H9 (cell line): Measurements from ENCODE around the gene SLC37A4. TPM values are rescaled to one million over a fixed set of nuclear protein-coding genes. Genes with fewer than 3 reads are reported as not detected.

Source experiments
- DNase-seq: peaks from one replicate; pipeline ENCODE4 v3.0.0-alpha.2; 2017
- H2AFZ ChIP-seq: one replicate; pipeline ENCODE4 v1.6.1; 2013; ENCODE audit warnings: mild to moderate bottlenecking, low read length, control low read depth, moderate library complexity
- H2AK5ac ChIP-seq: 2 replicates; pipeline ENCODE4 v1.6.1; 2013; ENCODE audit warnings: low read length, control low read depth, mixed read lengths; ENCODE audit not compliant: insufficient read length
- H2BK120ac ChIP-seq: one replicate; pipeline ENCODE4 v1.6.1; 2013; ENCODE audit warnings: low read depth, mild to moderate bottlenecking, low read length, control low read depth, inconsistent platforms; ENCODE audit not compliant: poor library complexity, severe bottlenecking
- H2BK12ac ChIP-seq: 2 replicates; pipeline ENCODE4 v1.6.1; 2013; ENCODE audit warnings: low read length, control low read depth, mixed read lengths, low read depth; ENCODE audit not compliant: insufficient read length
- H2BK15ac ChIP-seq: 2 replicates; pipeline ENCODE4 v1.6.1; 2013; ENCODE audit warnings: low read depth, low read length, control low read depth
- H2BK20ac ChIP-seq: one replicate; pipeline ENCODE4 v1.6.1; 2013; ENCODE audit warnings: low read depth, mild to moderate bottlenecking, low read length, control low read depth, inconsistent platforms; ENCODE audit not compliant: poor library complexity, severe bottlenecking
- H2BK5ac ChIP-seq: 2 replicates; pipeline ENCODE4 v1.6.1; 2013; ENCODE audit warnings: low read length, control low read depth, mixed read lengths; ENCODE audit not compliant: insufficient read length
- H3K14ac ChIP-seq: 2 replicates; pipeline ENCODE4 v1.6.1; 2013; ENCODE audit warnings: low read length, control low read depth; ENCODE audit not compliant: insufficient read depth
- H3K18ac ChIP-seq: 2 replicates; pipeline ENCODE4 v1.6.1; 2013; ENCODE audit warnings: low read depth, mild to moderate bottlenecking, mixed read lengths, low read length, control low read depth; ENCODE audit not compliant: insufficient read length
- H3K23ac ChIP-seq: 2 replicates; pipeline ENCODE4 v1.6.1; 2013; ENCODE audit warnings: low read length, control low read depth, mixed read lengths, low read depth; ENCODE audit not compliant: insufficient read length
- H3K23me2 ChIP-seq: 2 replicates; pipeline ENCODE4 v1.6.1; 2013; ENCODE audit warnings: low read depth, mild to moderate bottlenecking, mixed read lengths, low read length, control low read depth; ENCODE audit not compliant: insufficient read length, poor library complexity, severe bottlenecking
- H3K27ac ChIP-seq: 2 replicates; pipeline ENCODE4 v1.5.1; 2013; ENCODE audit warnings: low read length, control low read depth, mixed read lengths, low read depth; ENCODE audit not compliant: insufficient read length
- H3K27me3 ChIP-seq: 2 replicates; pipeline ENCODE4 v1.6.1; 2013; ENCODE audit warnings: low read length, control low read depth, inconsistent platforms; ENCODE audit not compliant: insufficient read depth
- H3K4ac ChIP-seq: 2 replicates; pipeline ENCODE4 v1.6.1; 2013; ENCODE audit warnings: low read depth, mild to moderate bottlenecking, control low read depth, inconsistent platforms, low read length, moderate library complexity
- H3K4me1 ChIP-seq: 2 replicates; pipeline ENCODE4 v1.6.1; 2013; ENCODE audit warnings: low read length, control low read depth, inconsistent platforms; ENCODE audit not compliant: insufficient read depth
- H3K4me2 ChIP-seq: 2 replicates; pipeline ENCODE4 v1.6.1; 2013; ENCODE audit warnings: low read length, control low read depth, mixed read lengths; ENCODE audit not compliant: insufficient read length, insufficient read depth
- H3K56ac ChIP-seq: 2 replicates; pipeline ENCODE4 v1.6.1; 2013; ENCODE audit warnings: low read depth, mild to moderate bottlenecking, mixed read lengths, low read length, control low read depth; ENCODE audit not compliant: insufficient read length
- H3K79me1 ChIP-seq: 2 replicates; pipeline ENCODE4 v1.6.1; 2013; ENCODE audit warnings: low read depth, mild to moderate bottlenecking, moderate library complexity, low read length, control low read depth, inconsistent platforms; ENCODE audit not compliant: insufficient read depth, poor library complexity, severe bottlenecking
- H3K79me2 ChIP-seq: 2 replicates; pipeline ENCODE4 v1.6.1; 2013; ENCODE audit warnings: low read length, control low read depth, inconsistent platforms; ENCODE audit not compliant: insufficient read depth
- H3K9ac ChIP-seq: 2 replicates; pipeline ENCODE4 v1.6.1; 2013; ENCODE audit warnings: low read length, control low read depth, mixed read lengths; ENCODE audit not compliant: insufficient read length; ENCODE audit errors: extremely low read depth
- H3K9me3 ChIP-seq: one replicate; pipeline ENCODE4 v1.6.1; 2013; ENCODE audit warnings: low read depth, low read length, inconsistent platforms; ENCODE audit not compliant: control insufficient read depth
- H3T11ph ChIP-seq: one replicate; pipeline ENCODE4 v1.6.1; 2013; ENCODE audit warnings: mild to moderate bottlenecking, low read length, control low read depth, inconsistent platforms
- H4K20me1 ChIP-seq: one replicate; pipeline ENCODE4 v1.6.1; 2013; ENCODE audit not compliant: control insufficient read depth, insufficient read length, insufficient read depth
- H4K5ac ChIP-seq: 2 replicates; pipeline ENCODE4 v1.6.1; 2013; ENCODE audit warnings: low read depth, mild to moderate bottlenecking, mixed read lengths, low read length, control low read depth; ENCODE audit not compliant: insufficient read length
- H4K8ac ChIP-seq: replicated peaks from 2 replicates; pipeline ENCODE4 v1.6.1; 2013; ENCODE audit warnings: low read length, control low read depth, mixed read lengths, low read depth; ENCODE audit not compliant: insufficient read length
- H4K91ac ChIP-seq: 2 replicates; pipeline ENCODE4 v1.6.1; 2013; ENCODE audit warnings: low read depth, mild to moderate bottlenecking, moderate library complexity, mixed read lengths, low read length, control low read depth; ENCODE audit not compliant: insufficient read length
- H3K27ac Mint-ChIP-seq, 3 experiments: 2 replicates in 2 of 3; 3 replicates in 1 of 3; pipeline ENCODE4 v1.8.0; 2020 to 2021; ENCODE audit warnings: mixed read lengths in 3 of 3, mild to moderate bottlenecking in 1 of 3, moderate library complexity in 1 of 3
- H3K27me3 Mint-ChIP-seq: 2 replicates; pipeline ENCODE4 v1.8.0; 2021; ENCODE audit warnings: low read depth, mild to moderate bottlenecking, moderate library complexity, mixed read lengths
- H3K36me3 Mint-ChIP-seq, 3 experiments: 2 replicates in 2 of 3; 3 replicates in 1 of 3; pipeline ENCODE4 v1.8.0; 2020 to 2021; ENCODE audit warnings: low read depth in 3 of 3, mixed read lengths in 3 of 3; ENCODE audit not compliant: insufficient read depth in 1 of 3
- H3K4me1 Mint-ChIP-seq, 2 experiments: 2 replicates each; pipeline ENCODE4 v1.8.0; 2020; ENCODE audit warnings: mixed read lengths in 2 of 2
- H3K4me3 Mint-ChIP-seq, 2 experiments: 2 replicates in 1 of 2; 3 replicates in 1 of 2; pipeline ENCODE4 v1.8.0; 2020 to 2021; ENCODE audit warnings: mild to moderate bottlenecking in 2 of 2, mixed read lengths in 2 of 2, moderate library complexity in 1 of 2
- H3K9me3 Mint-ChIP-seq, 2 experiments: 2 replicates in 1 of 2; 3 replicates in 1 of 2; pipeline ENCODE4 v1.8.0; 2020; ENCODE audit warnings: mild to moderate bottlenecking in 2 of 2, mixed read lengths in 2 of 2, moderate library complexity in 1 of 2
- WGBS: extraction: QIAGEN DNeasy Blood & Tissue Kit; methylation state at CpG from one replicate; pipeline ENCODE4 v1.1.7; 2013; ENCODE audit warnings: missing lambda C conversion rate, low lambda C conversion rate, mixed read lengths; ENCODE audit not compliant: insufficient read length; ENCODE audit errors: extremely low coverage; 5-methylcytosine and 5-hydroxymethylcytosine counted together
- total RNA-seq: library from RNA; stranded (reverse); gene quantifications from 2 replicates; pipeline ENCODE4 v1.2.1, GENCODE V29; 2021
- TF ChIP-seq, protein P1 (sequence below): fragments of 200-600 bp; sonication (generic); conservative IDR thresholded peaks from 3 replicates; pipeline ENCODE4 v1.8.0; 2021; ENCODE audit warnings: antibody characterized with exemption, mild to moderate bottlenecking

The SLC37A4 gene
- total RNA-seq, 1 experiment from 2014 or later, result 41.0 TPM

GRCh38 chr11:119025541-119025940 is 5.1 kb downstream of the SLC37A4 start:
- H3K4me2 ChIP-seq, result no peak overlapping the region
- H3K23me2 ChIP-seq, result peaks cover 13% of the 10 kb centered on the region
- H3K9ac ChIP-seq, result no peak overlapping the region
- H4K91ac ChIP-seq, result no peak overlapping the region
- H2AK5ac ChIP-seq, result no peak overlapping the region
- no peak overlapping the region for H3K23ac ChIP-seq
- no peak overlapping the region for H2BK5ac ChIP-seq
- peaks cover 3% of the 10 kb centered on the region for H3K79me1 ChIP-seq
- H3K14ac ChIP-seq, result no peak overlapping the region
- H3K4me1 ChIP-seq, result peaks cover 8% of the 10 kb centered on the region; the same call in 1 of the 2 replicates
- H2BK20ac ChIP-seq, result no peak overlapping the region
- no peak overlapping the region for H2BK15ac ChIP-seq
- H3K4me1 Mint-ChIP-seq, result peaks cover 22 to 24% of the 10 kb centered on the region in 2 experiments
- H2BK120ac ChIP-seq, result no peak overlapping the region
- H3K4ac ChIP-seq, result no peak overlapping the region
- no peak overlapping the region for H4K5ac ChIP-seq
- H3K9me3 Mint-ChIP-seq, result no peaks in the 10 kb centered on the region
- no peak overlapping the region for H3T11ph ChIP-seq
- no peaks in the 10 kb centered on the region for H3K9me3 ChIP-seq
- no peaks in the 10 kb centered on the region for H4K20me1 ChIP-seq
- DNase-seq, result no peak
- H2BK12ac ChIP-seq, result no peak overlapping the region
- no peaks in the 10 kb centered on the region for H3K27me3 Mint-ChIP-seq
- no peak overlapping the region for H4K8ac ChIP-seq
- no peaks in the 10 kb centered on the region; the same call in 1 of the 2 replicates for H3K79me2 ChIP-seq
- H3K27me3 ChIP-seq, result no peaks in the 10 kb centered on the region
- no peak overlapping the region for H2AFZ ChIP-seq
- H3K27ac Mint-ChIP-seq, result peak overlapping the region in 2 of 3 experiments; percentile 72 to 84; a peak in 5 of 7 replicates
- TF ChIP-seq, protein P1, sequence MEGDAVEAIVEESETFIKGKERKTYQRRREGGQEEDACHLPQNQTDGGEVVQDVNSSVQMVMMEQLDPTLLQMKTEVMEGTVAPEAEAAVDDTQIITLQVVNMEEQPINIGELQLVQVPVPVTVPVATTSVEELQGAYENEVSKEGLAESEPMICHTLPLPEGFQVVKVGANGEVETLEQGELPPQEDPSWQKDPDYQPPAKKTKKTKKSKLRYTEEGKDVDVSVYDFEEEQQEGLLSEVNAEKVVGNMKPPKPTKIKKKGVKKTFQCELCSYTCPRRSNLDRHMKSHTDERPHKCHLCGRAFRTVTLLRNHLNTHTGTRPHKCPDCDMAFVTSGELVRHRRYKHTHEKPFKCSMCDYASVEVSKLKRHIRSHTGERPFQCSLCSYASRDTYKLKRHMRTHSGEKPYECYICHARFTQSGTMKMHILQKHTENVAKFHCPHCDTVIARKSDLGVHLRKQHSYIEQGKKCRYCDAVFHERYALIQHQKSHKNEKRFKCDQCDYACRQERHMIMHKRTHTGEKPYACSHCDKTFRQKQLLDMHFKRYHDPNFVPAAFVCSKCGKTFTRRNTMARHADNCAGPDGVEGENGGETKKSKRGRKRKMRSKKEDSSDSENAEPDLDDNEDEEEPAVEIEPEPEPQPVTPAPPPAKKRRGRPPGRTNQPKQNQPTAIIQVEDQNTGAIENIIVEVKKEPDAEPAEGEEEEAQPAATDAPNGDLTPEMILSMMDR, result no peak
- peaks cover 31 to 78% (median 71%) of the 10 kb centered on the region in 3 experiments for H3K36me3 Mint-ChIP-seq
- H3K18ac ChIP-seq, result no peak overlapping the region
- no peak overlapping the region for H3K56ac ChIP-seq
- no CpG with 5 or more reads among the region's 5 CpGs for WGBS
- no peak overlapping the region for H3K4me3 Mint-ChIP-seq
- no peak overlapping the region for H3K27ac ChIP-seq
